HG03280 (cell line): Measurements from ENCODE around the gene ACYP2.
"Not testable (repeated sequence)": the region's sequence is repeated elsewhere in the genome, so short reads cannot be mapped to it uniquely, and the experiment has no call there.

ENCODE experiments used
- ATAC-seq: cut with Tn5 transposase; IDR thresholded peaks from one replicate; pipeline ENCODE4 v1.9.1; 2021; ENCODE audit warnings: mild to moderate bottlenecking, moderate library complexity; ENCODE audit not compliant: unreplicated experiment

The ACYP2 gene

DNA sequence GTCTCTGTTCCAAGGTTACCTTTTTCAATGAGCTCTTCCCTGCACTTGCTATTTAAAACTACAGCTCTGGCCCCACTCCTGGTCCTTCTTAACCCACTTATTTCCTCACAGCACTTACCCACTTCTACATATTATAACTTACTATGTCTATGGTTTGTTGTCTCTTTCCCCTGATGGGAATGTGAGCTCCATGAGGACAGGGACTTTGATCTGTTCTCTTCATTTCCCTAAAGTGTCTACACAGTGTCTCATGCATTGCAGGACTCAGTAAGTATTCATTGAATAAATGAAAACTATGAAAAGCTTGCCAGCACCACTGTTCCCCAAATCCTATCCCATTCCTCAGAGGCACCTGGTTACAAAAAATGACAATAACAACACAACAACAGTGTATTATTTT, 18.3 kb upstream of the ACYP2 start:
- ATAC-seq, result no peak

DNA sequence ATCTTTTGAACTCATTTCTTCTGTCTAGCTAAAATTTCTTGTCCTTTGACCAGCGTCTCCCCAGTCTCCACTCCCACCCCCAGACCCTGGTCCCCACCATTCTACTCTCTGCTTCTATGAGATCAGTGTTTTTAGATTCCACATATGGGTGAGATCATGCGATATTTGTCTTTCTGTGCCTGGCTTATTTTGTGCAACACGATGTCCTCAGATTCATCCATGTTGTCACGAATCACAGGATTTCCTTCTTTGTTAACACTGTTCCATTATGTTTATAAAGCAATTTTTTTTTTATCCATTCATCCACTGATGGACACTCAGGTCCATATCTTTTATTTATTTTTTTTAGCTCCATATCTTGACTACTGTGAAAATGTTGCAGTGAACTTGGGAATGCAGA, 16.0 kb upstream of the ACYP2 start:
- no peak for ATAC-seq

GRCh38 chr2:54099829-54100585, 15.4 kb upstream of the ACYP2 start:
- peak; percentile 78 for ATAC-seq

DNA sequence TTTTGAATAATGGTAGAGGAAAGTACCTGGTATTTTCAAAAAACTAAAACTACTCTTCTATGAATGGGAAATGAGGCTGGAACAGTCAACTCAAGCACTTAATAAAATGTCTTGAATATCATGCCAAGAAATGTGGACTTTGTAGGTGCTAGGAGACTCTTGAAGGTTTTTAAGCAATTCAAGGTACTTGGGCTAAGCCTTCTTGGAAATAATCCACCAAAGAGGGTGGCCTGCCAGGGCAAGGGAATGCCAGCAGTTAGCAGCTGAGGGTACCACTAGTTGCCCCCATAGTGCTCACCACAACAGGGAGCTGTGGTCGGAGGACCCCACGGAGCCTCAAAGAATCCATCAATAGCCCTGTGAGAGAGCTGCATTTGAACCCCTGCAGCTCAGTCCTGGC, 14.6 kb upstream of the ACYP2 start:
- ATAC-seq, result no peak

DNA sequence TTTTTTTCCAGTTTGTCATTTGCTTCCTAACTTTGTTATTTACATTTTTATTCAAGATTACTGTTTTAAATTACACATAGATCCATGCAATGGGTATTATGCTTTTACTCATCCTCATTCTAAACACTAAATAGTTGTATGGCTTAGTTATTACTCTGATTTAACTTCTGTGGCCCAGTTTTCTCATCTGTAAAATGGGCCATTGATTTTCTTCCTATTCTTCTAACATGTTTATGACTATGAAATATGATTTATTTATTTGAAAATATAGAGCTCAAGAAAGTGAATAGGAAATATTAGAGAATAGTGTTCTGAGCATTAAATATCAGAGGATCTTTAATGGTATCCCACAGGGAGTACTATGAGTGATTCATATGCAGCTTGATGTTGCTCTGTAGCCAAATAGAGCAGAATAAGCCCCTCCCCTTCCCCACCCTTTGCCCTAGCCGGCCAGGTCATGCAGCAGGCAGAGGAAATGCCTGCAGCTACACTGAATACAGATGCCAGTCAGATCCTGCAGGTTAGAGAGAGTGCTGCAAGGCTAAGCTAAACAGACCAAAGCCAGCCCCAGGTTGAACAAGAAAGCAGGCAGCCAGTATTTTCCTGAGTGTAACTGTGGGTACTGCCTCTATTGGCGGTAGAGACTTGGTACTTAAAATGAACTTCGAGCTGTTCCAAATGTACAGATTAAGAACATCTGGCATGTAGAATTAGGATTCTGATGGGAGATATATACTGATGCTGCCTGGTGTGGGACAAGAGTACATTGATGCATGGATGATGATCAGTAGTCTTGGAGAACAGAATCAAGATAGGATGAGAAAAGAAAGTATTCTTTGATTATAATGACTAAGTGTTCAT, 11.7 kb upstream of the ACYP2 start:
- ATAC-seq, result peak; percentile 57

GRCh38 chr2:54106631-54107454, 8.6 kb upstream of the ACYP2 start:
- ATAC-seq, result peak; percentile 53

GRCh38 chr2:54107455-54107764, 8.0 kb upstream of the ACYP2 start:
- no peak for ATAC-seq

DNA sequence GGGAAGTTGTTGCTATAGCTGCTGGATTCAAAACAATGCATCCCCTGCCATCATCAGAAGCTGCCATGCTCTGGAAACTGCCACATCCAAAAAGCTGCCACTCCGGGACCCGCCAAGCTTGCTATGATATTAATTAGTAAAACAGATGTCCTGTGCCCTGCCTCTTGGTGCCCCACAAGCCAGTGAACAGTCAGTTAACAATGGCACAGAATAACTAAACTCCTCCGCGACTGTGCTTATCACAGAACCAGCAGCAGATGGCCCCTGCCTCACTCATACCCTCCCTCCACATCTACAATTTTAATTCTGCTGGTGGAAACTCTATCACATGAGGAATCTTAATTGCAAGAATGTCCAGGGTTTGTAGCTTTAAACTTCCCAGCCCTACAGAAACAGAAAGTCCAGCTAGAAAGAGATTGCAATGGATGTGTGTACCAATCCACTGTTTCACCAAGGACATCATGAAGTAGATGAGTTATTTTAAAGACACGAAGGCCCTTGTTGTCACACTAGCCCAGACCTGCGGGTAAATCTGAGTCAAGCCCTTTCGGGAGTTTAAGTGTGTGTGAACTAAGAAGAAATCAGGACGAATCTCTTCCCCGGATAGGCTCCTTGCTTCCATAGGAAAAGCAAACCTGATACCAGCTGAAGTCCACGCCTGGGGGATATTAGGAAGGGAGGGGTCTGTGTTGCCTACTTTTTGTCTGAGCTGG, 7.4 kb upstream of the ACYP2 start:
- ATAC-seq, result no peak

DNA sequence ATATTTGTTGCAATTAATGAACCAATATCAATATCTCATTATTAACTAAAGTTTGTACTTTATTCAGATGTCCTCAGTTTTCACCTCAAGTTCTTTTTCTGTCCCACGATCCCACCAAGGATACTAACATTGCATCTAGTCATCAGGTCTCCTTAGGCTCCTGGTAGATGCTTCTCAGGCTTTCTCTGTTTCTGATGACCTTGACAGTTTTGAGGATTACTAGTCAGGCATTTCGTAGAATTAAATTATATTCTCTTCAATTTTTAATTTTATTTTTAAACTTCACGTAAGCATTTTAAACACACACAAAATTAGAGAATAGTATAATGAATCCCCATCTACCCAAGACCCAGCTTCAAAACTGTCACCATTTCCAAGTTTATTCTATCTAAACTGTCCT, 5.6 kb upstream of the ACYP2 start:
- ATAC-seq, result no peak

- not testable (repeated sequence) for ATAC-seq
Measured at GRCh38 chr2:54114479-54114878, 936 bp upstream of the ACYP2 start.

- no peak for ATAC-seq
Measured at GRCh38 chr2:54114936-54115283, 505 bp upstream of the ACYP2 start.

- not testable (repeated sequence) for ATAC-seq
Measured at GRCh38 chr2:54116598-54116997, 1.2 kb downstream of the ACYP2 start.

DNA sequence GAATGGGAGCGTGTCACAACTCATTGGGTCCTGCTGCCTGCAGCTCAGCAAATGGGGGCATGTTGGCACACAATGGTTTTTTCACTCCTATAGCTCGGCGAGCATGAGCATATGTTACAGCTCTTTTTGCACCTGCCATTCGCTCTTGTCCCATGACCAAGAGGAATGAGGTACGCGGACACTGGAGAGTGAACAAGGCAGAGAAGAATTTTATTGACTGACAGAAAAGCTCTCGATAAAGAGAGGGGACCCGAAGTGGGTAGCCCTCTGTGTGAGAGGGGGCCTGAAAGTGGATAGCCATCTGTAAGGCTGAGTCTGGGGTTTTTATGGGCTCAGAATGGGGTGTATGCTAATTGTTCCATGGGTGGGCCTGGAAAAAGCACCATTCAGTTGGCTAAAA, 5.5 kb downstream of the ACYP2 start:
- no peak for ATAC-seq

DNA sequence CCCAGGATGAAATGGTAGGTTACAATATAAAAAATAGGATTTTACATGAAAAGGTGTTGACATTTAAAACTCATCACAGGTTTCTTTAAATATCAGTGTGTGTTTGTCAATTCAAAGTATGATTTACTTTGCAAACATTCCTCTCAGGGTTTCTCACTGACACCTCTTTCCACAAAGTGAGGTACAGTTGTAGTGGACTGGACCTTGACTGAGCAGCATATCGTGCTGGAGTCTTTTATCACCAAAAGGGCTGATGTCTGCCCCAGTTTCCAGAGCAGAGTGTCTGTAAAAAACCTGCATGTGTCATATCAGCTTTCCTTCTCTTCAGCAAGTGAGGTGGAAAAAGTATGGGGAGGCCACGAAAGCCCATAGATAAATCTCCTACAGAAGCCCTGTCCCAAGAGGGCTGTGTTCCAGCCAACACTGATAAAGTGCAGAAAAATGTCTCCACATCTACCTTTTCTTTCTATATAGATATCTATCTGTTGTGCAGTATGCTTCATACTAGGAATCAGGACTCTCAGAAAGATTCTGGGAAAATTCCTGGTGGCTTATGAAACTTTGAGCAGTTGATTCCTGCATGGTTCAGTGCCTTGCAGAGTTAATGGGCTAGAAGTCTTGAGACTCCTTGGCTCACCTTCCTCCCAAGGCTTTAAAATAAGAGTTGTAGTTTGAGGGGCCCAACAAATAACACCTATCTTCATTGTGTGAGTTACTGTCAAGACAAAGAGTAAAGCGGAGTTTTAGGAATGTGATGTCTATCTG, 6.9 kb downstream of the ACYP2 start:
- ATAC-seq, result no peak

DNA sequence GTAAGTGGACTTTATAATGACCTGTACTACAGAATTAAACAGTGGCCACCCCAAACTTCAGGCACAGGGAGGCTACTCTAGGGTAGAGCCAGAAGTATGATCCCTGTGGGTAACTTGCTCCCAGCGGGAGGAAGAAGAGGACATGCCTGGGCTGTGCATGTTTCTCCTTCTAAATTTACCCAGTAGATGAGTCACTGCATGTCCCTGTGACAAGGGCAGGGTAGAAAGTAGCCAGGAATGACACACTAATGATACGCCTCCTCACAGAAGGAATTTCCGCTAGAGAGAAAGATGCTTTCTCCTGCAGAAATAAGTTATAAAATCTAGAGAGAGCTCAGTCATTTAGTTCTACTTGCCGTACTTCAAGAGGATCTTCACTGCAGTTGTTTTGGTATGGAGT, 7.5 kb downstream of the ACYP2 start:
- no peak for ATAC-seq

DNA sequence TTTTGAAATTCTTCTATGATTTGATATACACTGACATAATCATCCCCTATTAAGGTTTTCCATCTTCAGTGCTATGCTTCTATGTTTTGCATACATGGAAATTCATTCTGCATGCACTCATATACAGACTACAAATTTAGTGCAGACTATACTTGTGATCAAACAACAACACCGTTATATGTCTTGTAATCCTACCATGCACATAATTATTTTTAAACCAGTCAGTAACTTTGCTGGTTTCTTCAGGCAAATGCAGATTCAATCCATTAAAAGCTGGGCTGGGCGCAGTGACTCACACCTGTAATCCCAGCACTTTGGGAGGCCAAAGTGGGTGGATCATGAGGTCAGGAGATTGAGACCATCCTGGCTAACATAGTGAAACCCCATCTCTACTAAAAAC, 11.8 kb downstream of the ACYP2 start:
- not testable (repeated sequence) for ATAC-seq

DNA sequence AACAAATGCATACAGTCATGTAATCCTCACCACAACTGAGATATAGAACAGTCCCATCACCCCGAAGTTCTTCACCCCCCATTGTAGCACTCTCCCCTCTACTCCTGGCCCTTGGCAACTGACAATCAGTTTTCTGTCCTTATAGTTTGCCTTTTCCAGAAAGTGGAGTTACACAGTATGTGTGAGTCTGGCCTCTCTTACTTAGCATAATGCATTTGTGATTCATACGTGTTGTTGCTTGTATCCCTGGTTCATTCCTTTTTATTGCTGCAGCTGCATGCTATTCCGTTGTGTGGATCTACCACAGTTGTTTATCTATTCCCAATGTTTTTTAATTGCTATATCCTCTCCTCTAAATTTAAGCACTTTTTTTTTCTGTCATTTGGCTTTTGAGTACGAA, 17.6 kb downstream of the ACYP2 start:
- no peak for ATAC-seq

DNA sequence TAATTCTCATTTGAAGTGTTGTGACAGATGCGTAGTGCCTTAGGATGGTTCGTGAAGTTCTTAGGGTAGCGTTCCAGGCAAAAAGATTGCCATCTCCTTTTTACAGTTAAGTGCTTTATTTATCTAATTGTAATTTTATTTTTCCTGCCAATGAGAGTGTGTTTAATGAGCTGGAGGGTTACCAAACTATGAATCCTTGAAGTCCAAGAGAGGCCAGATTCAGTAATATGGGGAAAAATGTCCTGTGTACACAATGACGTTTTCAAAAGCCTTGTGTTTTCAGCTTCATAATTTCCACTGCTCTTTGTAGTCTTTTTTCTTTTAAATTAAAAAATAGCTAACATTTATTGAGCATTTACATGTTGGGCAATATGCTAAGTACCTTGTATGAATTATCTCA, 23.8 kb downstream of the ACYP2 start:
- ATAC-seq, result no peak

GRCh38 chr2:54143780-54144179, 28.4 kb downstream of the ACYP2 start:
- ATAC-seq, result no peak

DNA sequence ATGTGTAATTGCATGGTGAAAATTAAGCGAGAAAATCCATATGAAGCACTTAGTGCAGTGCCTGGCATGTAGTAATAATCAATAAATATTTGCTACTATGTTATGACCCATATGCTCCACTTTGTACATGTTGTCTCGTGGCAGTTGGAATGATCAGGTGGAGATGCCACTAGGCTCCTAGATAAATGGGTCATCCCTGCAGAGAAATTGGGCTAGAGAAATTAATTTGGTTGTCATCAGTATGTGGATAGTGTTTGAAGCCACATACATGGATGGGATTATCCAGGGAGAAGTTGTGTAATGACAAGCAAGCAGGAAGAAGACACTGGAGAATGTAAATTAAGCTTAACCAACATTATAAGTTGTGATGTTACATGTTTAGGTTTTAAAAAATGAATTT, 33.0 kb downstream of the ACYP2 start:
- no peak for ATAC-seq
